Body of pancreas (tissue), 4 donors: ENCODE measurements around the gene NCCRP1.

ENCODE experiments used
- POLR2A ChIP-seq, 3 donors: fragments of 450-650 bp; IDR thresholded peaks; one replicate each; pipeline ENCODE4 v1.6.1; 2016; ENCODE audit warnings: antibody characterized with exemption in 3 of 3, mild to moderate bottlenecking in 2 of 3
- TF ChIP-seq, protein P1 (sequence below), 7 experiments: fragments of 450-650 bp in 4 of 7; fragments of 200-600 bp in 3 of 7; sonication (generic) in 3 of 7; IDR thresholded peaks; one replicate each; pipeline ENCODE4 v1.5.1; 2016 to 2019; ENCODE audit warnings: antibody characterized with exemption in 7 of 7

DNA sequence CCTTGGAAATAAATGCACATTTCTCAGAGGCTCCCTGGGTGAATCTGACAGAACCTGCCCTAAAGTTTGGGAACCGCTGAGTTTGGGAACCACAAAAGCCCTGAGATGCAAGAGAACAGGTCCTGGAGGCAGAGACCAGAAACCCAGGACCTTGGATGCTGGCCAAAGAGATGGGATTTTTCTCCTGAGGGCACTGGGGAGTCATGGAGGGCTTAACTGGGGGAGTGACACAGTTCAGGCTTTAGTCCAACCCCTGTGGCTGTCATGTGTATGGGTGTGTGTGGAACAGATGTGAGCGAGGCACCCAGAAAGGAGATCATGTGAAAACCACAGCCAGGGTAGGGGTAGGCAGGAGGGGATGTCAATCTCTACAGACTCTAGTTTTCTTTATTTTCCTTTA lies 3.9 kb upstream of the NCCRP1 start:
- TF ChIP-seq, protein P1, sequence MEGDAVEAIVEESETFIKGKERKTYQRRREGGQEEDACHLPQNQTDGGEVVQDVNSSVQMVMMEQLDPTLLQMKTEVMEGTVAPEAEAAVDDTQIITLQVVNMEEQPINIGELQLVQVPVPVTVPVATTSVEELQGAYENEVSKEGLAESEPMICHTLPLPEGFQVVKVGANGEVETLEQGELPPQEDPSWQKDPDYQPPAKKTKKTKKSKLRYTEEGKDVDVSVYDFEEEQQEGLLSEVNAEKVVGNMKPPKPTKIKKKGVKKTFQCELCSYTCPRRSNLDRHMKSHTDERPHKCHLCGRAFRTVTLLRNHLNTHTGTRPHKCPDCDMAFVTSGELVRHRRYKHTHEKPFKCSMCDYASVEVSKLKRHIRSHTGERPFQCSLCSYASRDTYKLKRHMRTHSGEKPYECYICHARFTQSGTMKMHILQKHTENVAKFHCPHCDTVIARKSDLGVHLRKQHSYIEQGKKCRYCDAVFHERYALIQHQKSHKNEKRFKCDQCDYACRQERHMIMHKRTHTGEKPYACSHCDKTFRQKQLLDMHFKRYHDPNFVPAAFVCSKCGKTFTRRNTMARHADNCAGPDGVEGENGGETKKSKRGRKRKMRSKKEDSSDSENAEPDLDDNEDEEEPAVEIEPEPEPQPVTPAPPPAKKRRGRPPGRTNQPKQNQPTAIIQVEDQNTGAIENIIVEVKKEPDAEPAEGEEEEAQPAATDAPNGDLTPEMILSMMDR (IDR thresholded peaks at IDR 0.05), result no peak
- TF ChIP-seq POLR2A (IDR thresholded peaks at IDR 0.05), result no peak
